Kidney (tissue), 14 donors: ENCODE measurements around the gene TPPP. TPM values are rescaled to one million over a fixed set of nuclear protein-coding genes. Genes with fewer than 3 reads are reported as not detected.
"Not testable (repeated sequence)": the region's sequence is repeated elsewhere in the genome, so short reads cannot be mapped to it uniquely, and the experiment has no call there.

ENCODE experiments used
- DNase-seq, 5 donors: peaks; one replicate each; pipeline ENCODE4 v3.0.0-alpha.2; 2013 to 2020
- FAIRE-seq: peaks from 2 replicates; lab custom pipeline; 2012; peaks lifted over from hg19 to GRCh38; lab: Jason Lieb, UNC
- H3K27ac ChIP-seq, 2 donors: one replicate each; pipeline ENCODE4 v1.7.0; 2013; ENCODE audit warnings: low read depth in 2 of 2, low read length in 2 of 2, inconsistent platforms in 1 of 2
- H3K27me3 ChIP-seq: one replicate; pipeline ENCODE4 v1.7.1; 2013; ENCODE audit warnings: low read length, inconsistent platforms; ENCODE audit not compliant: control insufficient read depth, insufficient read depth
- H3K36me3 ChIP-seq, 3 donors: one replicate each; pipeline versions ENCODE4 v1.7.0 to v1.7.1; 2013; ENCODE audit warnings: low read length in 3 of 3, control low read depth in 1 of 3, inconsistent platforms in 1 of 3; ENCODE audit not compliant: insufficient read depth in 3 of 3, control insufficient read depth in 2 of 3
- H3K4me1 ChIP-seq, 3 donors: one replicate each; pipeline versions ENCODE4 v1.7.0 to v1.7.1; 2013; ENCODE audit warnings: low read length in 3 of 3, inconsistent platforms in 1 of 3, low read depth in 1 of 3; ENCODE audit not compliant: control insufficient read depth in 2 of 3, insufficient read depth in 2 of 3
- H3K4me3 ChIP-seq, 3 donors: one replicate each; pipeline versions ENCODE4 v1.7.0 to v1.8.1; 2013; ENCODE audit warnings: low read length in 3 of 3, control low read depth in 1 of 3, inconsistent platforms in 1 of 3
- H3K9ac ChIP-seq, 3 donors: one replicate each; pipeline versions ENCODE4 v1.7.0 to v1.7.1; 2013; ENCODE audit warnings: low read length in 3 of 3, control low read depth in 1 of 3, inconsistent platforms in 1 of 3
- H3K9me3 ChIP-seq, 3 donors: one replicate each; pipeline versions ENCODE4 v1.7.0 to v1.7.1; 2013; ENCODE audit warnings: low read length in 3 of 3, control low read depth in 1 of 3, inconsistent platforms in 1 of 3; ENCODE audit not compliant: control insufficient read depth in 2 of 3, insufficient read depth in 1 of 3
- intact Hi-C: fragments of 100-400 bp; cut with DNase I; formaldehyde crosslinking; loops from one replicate; pipeline ENCODE4 v1.11.1; 2022
- polyA plus RNA-seq: library from polyadenylated mRNA; stranded (reverse); fragments of 350-450 nt; fragmentation: Illumina TruSeq; extraction: RNeasy Lipid Tissue Mini Kit (QIAGEN cat#74804); gene quantifications from one replicate; pipeline ENCODE4 v1.2.3, GENCODE V29; 2014; ENCODE audit warnings: low read depth, low replicate concordance; ENCODE audit not compliant: insufficient read depth
- total RNA-seq: library from RNA; stranded (reverse); fragmentation: NEBNext Ultra II Directional; extraction: Animal tissue kit (Norgen Biotek cat#: 25700); gene quantifications from one replicate; pipeline ENCODE4 v1.2.1, GENCODE V29; 2021
- TF ChIP-seq, protein P1 (sequence below): IDR thresholded peaks from 3 replicates; pipeline ENCODE4 v1.5.1; 2012; ENCODE audit warnings: mild to moderate bottlenecking, moderate library complexity, borderline replicate concordance; ENCODE audit not compliant: insufficient read depth; ENCODE audit errors: extremely low read depth
- donor health status: control.
- donor health status: control.
- donor health status: control.
- donor health status: control.
- donor health status: control.
- donor health status: DM: yes; HTN: yes; CAD: no.
- donor health status: Normal renal cell carcinoma (clear cell type).

TPPP gene
- total and polyA plus RNA-seq, 2 donors from 2014 or later: 5.8 to 6.9 TPM

DNA sequence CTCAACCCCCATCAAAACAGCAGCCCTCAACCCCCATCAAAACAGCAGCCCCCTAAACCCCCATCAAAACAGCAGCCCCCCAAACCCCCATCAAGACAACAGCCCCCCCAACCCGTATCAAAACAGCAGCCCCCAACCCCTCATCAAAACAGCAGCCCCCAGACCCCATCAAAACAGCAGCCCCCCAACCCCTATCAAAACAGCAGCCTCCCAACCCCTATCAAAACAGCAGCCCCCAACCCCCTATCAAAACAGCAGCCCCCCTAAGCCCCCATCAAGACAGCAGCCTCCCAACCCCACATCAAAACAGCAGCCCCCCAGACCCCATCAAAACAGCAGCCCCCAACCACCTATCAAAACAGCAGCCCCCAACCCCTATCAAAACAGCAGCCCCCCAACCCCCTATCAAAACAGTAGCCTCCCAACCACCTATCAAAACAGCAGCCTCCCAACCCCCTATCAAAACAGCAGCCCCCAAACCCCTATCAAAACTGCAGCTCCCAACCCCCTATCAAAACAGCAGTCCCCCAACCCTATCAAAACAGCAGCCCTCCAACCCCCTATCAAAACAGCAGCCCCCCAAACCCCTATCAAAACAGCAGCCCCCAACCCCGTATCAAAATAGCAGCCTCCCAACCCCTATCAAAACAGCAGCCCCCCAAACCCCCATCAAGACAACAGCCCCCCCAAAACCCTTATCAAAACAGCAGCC is 1.2 kb downstream of the TPPP start:
- H3K9me3 ChIP-seq: no peaks in the 10 kb centered on the region
- intact Hi-C loops: no loop called here
- peak overlapping the region in 1 of 3 donors; percentile 53 for H3K4me3 ChIP-seq
- no peaks in the 10 kb centered on the region for H3K27me3 ChIP-seq
- H3K9ac ChIP-seq: no peak overlapping the region
- no peaks in the 10 kb centered on the region for H3K4me1 ChIP-seq
- FAIRE-seq (no peak), DNase-seq (peak in 1 of 5 donors; percentile 53)
- no peaks in the 10 kb centered on the region for H3K36me3 ChIP-seq
- TF ChIP-seq, protein P1, sequence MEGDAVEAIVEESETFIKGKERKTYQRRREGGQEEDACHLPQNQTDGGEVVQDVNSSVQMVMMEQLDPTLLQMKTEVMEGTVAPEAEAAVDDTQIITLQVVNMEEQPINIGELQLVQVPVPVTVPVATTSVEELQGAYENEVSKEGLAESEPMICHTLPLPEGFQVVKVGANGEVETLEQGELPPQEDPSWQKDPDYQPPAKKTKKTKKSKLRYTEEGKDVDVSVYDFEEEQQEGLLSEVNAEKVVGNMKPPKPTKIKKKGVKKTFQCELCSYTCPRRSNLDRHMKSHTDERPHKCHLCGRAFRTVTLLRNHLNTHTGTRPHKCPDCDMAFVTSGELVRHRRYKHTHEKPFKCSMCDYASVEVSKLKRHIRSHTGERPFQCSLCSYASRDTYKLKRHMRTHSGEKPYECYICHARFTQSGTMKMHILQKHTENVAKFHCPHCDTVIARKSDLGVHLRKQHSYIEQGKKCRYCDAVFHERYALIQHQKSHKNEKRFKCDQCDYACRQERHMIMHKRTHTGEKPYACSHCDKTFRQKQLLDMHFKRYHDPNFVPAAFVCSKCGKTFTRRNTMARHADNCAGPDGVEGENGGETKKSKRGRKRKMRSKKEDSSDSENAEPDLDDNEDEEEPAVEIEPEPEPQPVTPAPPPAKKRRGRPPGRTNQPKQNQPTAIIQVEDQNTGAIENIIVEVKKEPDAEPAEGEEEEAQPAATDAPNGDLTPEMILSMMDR: no peak
- H3K27ac ChIP-seq: no peak overlapping the region

DNA sequence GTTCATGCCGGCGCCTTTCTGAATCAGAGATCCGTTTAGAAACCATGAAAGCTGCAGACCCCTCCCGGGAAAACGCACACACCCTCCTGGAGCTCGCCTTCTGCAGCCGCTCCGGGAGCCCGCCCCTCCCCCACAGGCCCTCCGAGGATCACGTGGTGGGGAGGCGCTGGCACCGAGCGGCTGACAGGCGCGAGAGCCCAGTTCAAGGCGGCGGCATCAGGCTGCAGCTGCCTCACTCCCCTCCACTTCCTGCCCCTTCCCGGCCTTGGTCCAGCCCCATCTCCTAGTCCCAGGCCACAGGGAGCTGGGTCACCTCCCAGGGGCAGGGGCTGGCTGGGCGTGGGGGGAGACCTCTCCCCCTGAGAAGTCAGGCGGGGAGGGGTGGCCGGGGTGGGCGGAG is 2.1 kb downstream of the TPPP start:
- FAIRE-seq, H3K9me3 ChIP-seq, H3K4me3 ChIP-seq, intact Hi-C loops, DNase-seq, H3K9ac ChIP-seq, H3K4me1 ChIP-seq, H3K36me3 ChIP-seq, H3K27me3 ChIP-seq, H3K27ac ChIP-seq: not testable (repeated sequence)

DNA sequence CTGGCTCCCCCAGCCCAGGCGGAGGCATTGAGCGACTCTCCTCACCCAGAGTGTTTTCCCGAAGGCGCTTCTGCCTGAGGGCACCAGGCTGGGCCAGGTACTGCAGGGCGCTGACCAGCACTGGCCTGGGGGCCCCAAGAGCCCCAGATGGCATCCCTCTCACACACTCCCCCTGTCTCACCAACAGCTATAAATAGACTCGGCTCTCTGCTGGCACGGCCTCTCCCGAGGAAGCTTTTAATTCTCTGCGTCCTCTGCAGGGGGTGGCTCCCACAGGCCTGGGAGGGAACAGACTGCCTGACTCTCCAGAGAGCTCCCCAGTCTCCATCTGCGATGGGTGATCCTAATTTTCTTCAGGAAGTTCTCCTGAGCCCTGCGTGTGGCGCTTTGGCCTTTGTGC is 2.9 kb downstream of the TPPP start:
- intact Hi-C loops, FAIRE-seq, H3K36me3 ChIP-seq, H3K9me3 ChIP-seq, H3K27me3 ChIP-seq, H3K4me3 ChIP-seq, H3K9ac ChIP-seq, H3K4me1 ChIP-seq, H3K27ac ChIP-seq, DNase-seq: not testable (repeated sequence)

DNA sequence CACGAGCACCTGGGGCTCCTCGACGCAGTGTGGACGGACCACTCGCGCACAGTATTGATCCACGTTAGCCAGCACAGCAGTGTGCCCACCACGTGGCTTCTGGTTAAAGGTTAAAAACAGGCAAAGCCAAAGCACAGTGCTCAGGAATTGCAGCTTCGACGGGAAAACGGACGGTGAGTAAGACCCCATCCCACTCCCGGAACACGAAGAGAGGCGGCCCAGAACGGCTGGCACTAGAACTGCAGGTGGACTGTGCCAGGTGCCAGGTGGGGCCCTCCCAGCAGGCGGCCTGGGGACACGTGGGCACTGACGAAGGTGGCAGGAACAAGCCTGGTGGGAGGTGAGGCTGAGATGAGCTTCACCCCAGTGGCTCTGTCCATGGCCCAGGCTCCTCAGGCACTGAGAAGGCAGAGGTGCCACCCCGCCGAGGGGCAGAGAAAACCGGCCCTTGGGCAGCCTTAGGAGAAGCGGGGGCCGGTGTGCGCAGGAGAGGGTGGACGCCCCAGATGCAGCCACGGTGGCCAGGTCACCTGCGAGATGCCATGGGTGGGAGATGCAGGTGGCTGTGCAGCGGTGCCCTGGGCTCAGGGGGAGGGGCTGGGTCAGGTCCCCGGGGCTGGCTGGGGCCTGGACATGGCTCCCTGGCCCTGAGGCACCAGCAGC is 4.7 kb downstream of the TPPP start:
- H3K27ac ChIP-seq: not testable (repeated sequence)
- intact Hi-C loops: loop anchor here (10.0 kb wide), 1 partner anchor 86 kb away; no protein-coding TSS in a partner anchor

DNA sequence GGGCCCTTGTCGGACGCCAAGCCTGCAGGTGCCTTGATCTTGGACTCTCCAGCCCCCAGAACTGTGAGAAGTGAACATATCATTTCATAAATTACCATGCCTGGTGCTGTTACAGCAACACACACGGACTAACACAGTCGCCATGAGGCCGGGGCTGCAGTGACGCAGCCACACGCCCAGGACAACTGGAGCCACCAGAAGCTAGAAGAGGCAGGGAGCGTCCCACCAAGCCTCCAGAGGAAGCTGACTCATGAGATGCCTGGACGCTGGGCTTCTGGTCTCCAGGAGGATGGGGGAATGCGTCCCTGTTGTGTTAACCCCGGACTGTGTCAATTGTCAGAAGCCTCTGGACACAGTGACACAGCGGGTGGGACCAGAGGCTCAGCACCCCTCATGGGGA is 6.2 kb downstream of the TPPP start:
- intact Hi-C loops: loop anchor here (10.0 kb wide), 1 partner anchor 88 kb away; no protein-coding TSS in a partner anchor
- H3K36me3 ChIP-seq, FAIRE-seq, H3K27me3 ChIP-seq, H3K27ac ChIP-seq, H3K9ac ChIP-seq, H3K9me3 ChIP-seq, H3K4me3 ChIP-seq, H3K4me1 ChIP-seq: not testable (repeated sequence)
- peak in 1 of 5 donors; percentile 27 for DNase-seq

More for the DNA sequence above, 4.7 kb downstream of the TPPP start:
- not testable (repeated sequence) for H3K9ac ChIP-seq, H3K4me3 ChIP-seq, H3K36me3 ChIP-seq, H3K27me3 ChIP-seq, H3K9me3 ChIP-seq, H3K4me1 ChIP-seq, FAIRE-seq
- peak in 1 of 5 donors; percentile 66 for DNase-seq

DNA sequence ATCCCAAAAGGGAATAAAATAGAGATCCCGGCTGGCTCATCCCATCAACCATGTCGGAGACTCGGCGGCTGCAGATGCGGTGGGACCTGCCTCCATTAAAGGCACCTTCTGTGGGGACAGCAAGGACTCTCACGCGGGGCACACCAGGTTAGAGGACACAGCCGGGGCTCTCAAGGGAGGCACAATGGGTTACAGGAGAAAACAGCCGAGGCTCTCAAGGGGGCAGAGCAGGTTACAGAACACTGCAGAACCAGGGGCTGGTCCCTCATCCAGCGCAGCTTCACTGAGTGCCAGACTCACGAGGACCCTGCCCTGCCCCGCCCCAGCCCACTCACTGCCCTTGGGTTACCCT is 7.0 kb downstream of the TPPP start:
- not testable (repeated sequence) for H3K9ac ChIP-seq, H3K9me3 ChIP-seq, H3K36me3 ChIP-seq, H3K27ac ChIP-seq, H3K4me3 ChIP-seq, H3K27me3 ChIP-seq, FAIRE-seq, H3K4me1 ChIP-seq
- intact Hi-C loops: loop anchor here (10.0 kb wide), 1 partner anchor 89 kb away; no protein-coding TSS in a partner anchor
- DNase-seq: peak in 1 of 5 donors; percentile 64
